GM21529 (cell line): Measurements from ENCODE around the gene SLC4A9.

ENCODE experiments used
- ATAC-seq: cut with Tn5 transposase; IDR thresholded peaks from one replicate; pipeline ENCODE4 v1.9.1; 2021; ENCODE audit not compliant: unreplicated experiment

The SLC4A9 gene

GRCh38 chr5:140360101-140360500 is at the start of gene SLC4A9:
Gene SLC4A9 (plus strand): TSS chr5:140360194. CDS start chr5:140360237, 43 bp downstream.
- no peak for ATAC-seq

GRCh38 chr5:140310434-140310833 is 49.6 kb upstream of the SLC4A9 start:
- ATAC-seq, result no peak

GRCh38 chr5:140311011-140311467 is 49.0 kb upstream of the SLC4A9 start:
- ATAC-seq, result no peak

- ATAC-seq, result no peak
Observed at GRCh38 chr5:140312067-140312790, 47.8 kb upstream of the SLC4A9 start.

GRCh38 chr5:140312791-140313189 is 47.2 kb upstream of the SLC4A9 start:
- no peak for ATAC-seq

GRCh38 chr5:140317859-140318258 is 42.1 kb upstream of the SLC4A9 start:
- no peak for ATAC-seq

- no peak for ATAC-seq
Observed at GRCh38 chr5:140318792-140319191, 41.2 kb upstream of the SLC4A9 start.

GRCh38 chr5:140319833-140320232 is 40.2 kb upstream of the SLC4A9 start:
- no peak for ATAC-seq

GRCh38 chr5:140321796-140322195 is 38.2 kb upstream of the SLC4A9 start:
- ATAC-seq, result no peak

- ATAC-seq, result no peak
Observed at GRCh38 chr5:140322751-140323731, 37.0 kb upstream of the SLC4A9 start.

- ATAC-seq, result no peak
Observed at GRCh38 chr5:140324041-140324600, 35.9 kb upstream of the SLC4A9 start.

GRCh38 chr5:140324617-140325241 is 35.3 kb upstream of the SLC4A9 start:
- ATAC-seq, result no peak

- no peak for ATAC-seq
Observed at GRCh38 chr5:140325486-140325885, 34.5 kb upstream of the SLC4A9 start.

- ATAC-seq, result no peak
Observed at GRCh38 chr5:140327589-140327988, 32.4 kb upstream of the SLC4A9 start.

- no peak for ATAC-seq
Observed at GRCh38 chr5:140328036-140328764, 31.8 kb upstream of the SLC4A9 start.

GRCh38 chr5:140329739-140330481 is 30.1 kb upstream of the SLC4A9 start:
- no peak for ATAC-seq

GRCh38 chr5:140331638-140332037 is 28.4 kb upstream of the SLC4A9 start:
- no peak for ATAC-seq

GRCh38 chr5:140336388-140336787 is 23.6 kb upstream of the SLC4A9 start:
- ATAC-seq, result no peak

- no peak for ATAC-seq
Observed at GRCh38 chr5:140337880-140338279, 22.1 kb upstream of the SLC4A9 start.

GRCh38 chr5:140338336-140338735 is 21.7 kb upstream of the SLC4A9 start:
- ATAC-seq, result no peak
